Stimulated activated CD8-positive, alpha-beta memory T cell treated with anti-CD3 and anti-CD28 coated beads, Interleukin-15, amount 100 ng/mL, for 4 hours (primary cell): ENCODE measurements around the gene CCNQ.

Experiments
- DNase-seq, 2 donors: peaks; one replicate each; pipeline ENCODE4 v3.0.0-alpha.2; 2020; ENCODE audit warnings: low read depth in 2 of 2

The CCNQ gene

GRCh38 chrX:153539171-153539978, 59.6 kb downstream of the CCNQ start:
- peak; percentile 1 to 7 for DNase-seq

- DNase-seq, result no peak
Observed at GRCh38 chrX:153538424-153538823, 60.5 kb downstream of the CCNQ start.
